Posterior vena cava (tissue), 2 donors: ENCODE measurements around the gene ARID3C. TPM values are rescaled to one million over a fixed set of nuclear protein-coding genes. Genes with fewer than 3 reads are reported as not detected.

Experiments
- DNase-seq: peaks from one replicate; pipeline ENCODE4 v3.0.0-alpha.2; 2020; ENCODE audit warnings: low spot score
- intact Hi-C, 2 donors: fragments of 100-400 bp; cut with DNase I; formaldehyde crosslinking; loops; one replicate each; pipeline versions ENCODE4 v1.14.1 to v1.14.2; 2022 to 2023
- total RNA-seq, 2 donors: library from RNA; stranded (reverse); fragmentation: NEBNext Ultra II Directional; extraction: Animal tissue kit (Norgen Biotek cat#: 25700); gene quantifications; one replicate each; pipeline ENCODE4 v1.2.1, GENCODE V29; 2021
- donor health status: DM: yes; HTN: yes; CAD: no.
- donor health status: DM: yes; HTN: yes; CAD: no.

Gene ARID3C
- total RNA-seq, 2 donors from 2014 or later = not detected

DNA sequence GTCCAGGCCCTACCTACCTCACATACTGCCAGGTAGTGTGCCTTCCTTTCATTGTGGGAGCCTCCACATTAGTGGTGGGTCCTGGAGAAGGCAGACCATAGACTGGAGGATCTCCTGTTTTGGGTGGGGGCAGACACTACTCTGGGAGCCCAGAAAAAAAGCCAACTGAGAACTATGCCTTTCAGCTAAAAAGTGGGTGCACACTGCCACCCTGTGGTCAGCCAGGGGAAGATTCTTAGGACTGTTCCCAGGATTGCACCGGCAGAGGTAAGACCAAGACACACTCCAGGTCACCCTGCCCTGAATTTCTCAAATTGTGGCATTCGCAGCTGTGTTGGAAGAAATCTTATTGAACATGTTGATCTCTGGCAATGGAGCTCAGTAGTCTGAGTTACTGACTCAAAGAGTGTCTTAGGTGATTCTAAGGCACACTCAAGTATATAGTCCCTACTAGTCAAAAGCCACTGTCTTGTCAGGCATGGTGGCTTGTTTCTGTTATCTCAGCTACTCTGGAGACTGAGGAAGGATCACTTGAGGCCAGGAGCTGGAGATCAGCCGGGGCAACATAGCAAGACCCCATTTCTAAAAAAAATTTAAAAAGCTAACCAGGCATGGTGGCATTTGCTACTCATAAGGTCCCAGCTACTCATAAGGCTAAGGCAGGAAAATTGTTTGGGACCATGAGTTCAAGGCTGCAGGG, 5.1 kb upstream of the ARID3C start:
- intact Hi-C loops = no loop called here

DNA sequence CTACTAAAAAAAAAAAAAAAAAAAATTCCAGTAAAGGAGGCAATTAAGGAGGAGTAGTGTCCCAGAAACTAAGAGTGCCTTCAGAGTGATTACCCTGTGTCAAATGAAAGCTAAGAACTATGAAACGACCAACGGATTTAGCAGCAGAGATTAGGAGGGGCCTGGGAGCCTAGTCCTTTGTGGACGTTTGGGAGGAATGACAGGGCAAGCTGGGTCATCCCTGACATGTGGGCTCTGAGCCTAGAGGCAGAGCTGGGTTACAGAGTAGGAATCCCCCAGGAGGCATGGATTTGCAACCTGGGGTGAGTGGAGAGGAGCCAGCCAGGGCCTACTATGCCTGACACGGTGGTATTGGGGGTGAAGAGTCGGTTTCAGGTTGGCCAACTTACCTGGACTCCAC, 4.3 kb upstream of the ARID3C start:
- no peak for DNase-seq
- intact Hi-C loops = no loop called here

More for the DNA sequence above, 5.1 kb upstream of the ARID3C start:
- DNase-seq = no peak

DNA sequence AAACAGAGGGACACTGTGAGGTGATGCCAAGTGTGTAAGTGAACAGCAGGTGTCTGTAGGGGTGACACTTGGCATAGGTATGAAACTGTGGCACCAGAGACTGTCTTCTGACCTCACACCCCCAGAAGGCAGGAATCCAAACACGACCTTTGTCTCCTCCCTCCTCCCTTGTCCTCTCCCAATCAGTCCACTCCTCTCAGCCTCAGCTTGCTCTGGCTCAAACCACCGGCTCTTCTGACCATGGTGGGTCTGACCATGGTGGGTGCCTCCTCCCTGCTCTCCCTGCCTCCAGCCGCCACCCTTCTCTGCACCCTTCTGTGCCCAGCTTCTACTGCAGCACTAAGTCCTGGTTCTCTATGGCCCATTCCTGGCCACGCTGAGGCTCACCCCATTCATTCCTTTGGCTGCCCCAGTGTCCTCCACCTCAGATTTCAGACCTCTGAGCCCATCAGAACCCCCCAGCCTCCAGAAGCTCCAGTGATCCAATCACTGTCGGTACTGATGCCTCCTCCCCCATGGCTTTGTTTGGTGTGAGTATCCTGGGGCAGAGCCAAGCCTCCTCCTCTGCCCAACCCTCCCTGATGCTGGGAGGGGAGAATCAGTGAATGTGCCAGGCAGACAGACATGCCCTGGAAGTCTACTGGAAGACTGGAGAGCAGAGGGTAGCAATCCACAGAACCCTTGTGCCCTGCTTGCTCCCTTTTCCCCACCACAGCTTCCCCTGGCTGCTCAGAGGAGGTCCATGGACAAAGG, 1.7 kb upstream of the ARID3C start:
- DNase-seq = no peak
- intact Hi-C loops = no loop called here

DNA sequence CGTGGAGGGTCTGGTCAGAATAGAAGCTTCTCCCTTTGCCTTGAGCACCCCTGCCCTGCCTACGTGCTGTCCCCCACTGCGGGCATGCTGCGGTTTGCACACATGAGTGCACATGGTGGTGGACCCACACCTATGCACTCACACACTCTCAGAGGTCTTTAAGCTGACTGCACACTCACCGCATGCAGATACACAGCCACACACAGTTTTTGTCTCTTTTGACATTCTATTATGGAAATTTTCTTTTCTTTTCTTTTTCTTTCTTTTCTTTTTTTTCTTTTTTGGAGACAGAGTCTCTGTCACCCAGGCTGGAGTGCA, 584 bp upstream of the ARID3C start:
- intact Hi-C loops = loop anchor here in 1 of 2 donors (5.0 kb wide), 1 partner anchor 1367 kb away; the partner anchor contains the start of gene BAG1
- no peak for DNase-seq

DNA sequence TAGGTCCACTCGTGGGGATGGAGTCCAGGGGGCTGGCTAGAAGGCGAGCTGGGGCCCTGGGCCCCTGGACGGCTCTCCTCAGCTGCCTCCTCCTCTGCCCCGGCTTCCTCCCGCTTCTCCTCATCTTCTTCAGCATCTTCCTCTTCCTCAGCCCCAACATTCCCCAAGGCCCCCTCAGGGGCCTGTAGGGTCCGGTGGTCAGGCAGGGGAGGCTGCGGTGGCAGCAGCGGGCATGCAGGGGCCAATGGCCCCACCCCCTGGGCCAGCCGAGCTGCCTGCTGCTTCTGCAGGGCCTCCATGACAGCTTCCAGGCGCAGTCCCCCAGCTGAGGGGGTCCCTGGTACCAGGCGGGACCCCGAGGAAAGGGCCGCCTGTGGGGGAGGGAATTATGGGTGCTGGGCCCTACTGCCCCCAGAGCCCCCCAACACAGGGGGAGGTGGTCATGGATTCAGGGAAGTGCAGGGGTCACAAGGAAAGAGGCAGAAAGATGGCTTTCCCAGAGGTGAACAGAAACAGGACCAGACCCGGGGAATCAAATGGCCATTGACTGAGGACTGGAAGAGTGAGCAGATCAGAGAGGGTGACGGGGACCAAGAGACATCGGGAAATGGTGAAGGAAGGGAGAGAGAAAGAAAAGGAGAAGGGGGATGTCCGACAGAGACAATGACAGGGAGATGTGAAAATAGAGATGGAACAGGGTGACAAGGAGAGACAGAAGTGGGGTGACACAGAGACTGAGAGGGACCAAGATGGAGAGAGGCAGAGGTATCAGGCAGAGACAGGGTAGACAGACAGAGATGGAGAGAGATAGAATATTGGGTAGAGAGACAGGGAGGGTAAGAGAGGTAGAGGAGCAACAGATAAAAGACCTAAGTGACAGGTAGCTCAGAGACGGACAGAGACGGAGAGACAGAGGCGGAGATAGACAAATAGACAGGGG, 880 bp downstream of the ARID3C start:
- intact Hi-C loops = loop anchor here in 1 of 2 donors (5.0 kb wide), 1 partner anchor 1366 kb away; the partner anchor contains the start of gene BAG1

DNA sequence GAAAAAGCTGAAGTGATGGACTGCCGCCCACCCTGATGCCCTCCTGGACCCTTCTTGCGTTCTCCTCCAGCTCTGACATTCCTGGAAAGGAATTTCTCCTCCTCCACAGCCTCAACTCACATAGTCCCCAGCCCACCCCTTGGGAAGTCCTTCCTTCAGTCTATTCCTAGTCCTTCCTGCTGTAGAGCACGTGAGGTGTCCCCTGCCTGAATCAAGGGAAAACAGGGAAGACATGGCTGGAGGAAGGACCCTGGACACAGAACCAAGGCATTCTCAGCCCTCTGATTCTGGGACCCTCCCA, 3.7 kb downstream of the ARID3C start:
- intact Hi-C loops = loop anchor here in 1 of 2 donors (5.0 kb wide), 1 partner anchor 1363 kb away; the partner anchor contains the start of gene BAG1
- no peak for DNase-seq

More for the DNA sequence above, 880 bp downstream of the ARID3C start:
- no peak for DNase-seq

DNA sequence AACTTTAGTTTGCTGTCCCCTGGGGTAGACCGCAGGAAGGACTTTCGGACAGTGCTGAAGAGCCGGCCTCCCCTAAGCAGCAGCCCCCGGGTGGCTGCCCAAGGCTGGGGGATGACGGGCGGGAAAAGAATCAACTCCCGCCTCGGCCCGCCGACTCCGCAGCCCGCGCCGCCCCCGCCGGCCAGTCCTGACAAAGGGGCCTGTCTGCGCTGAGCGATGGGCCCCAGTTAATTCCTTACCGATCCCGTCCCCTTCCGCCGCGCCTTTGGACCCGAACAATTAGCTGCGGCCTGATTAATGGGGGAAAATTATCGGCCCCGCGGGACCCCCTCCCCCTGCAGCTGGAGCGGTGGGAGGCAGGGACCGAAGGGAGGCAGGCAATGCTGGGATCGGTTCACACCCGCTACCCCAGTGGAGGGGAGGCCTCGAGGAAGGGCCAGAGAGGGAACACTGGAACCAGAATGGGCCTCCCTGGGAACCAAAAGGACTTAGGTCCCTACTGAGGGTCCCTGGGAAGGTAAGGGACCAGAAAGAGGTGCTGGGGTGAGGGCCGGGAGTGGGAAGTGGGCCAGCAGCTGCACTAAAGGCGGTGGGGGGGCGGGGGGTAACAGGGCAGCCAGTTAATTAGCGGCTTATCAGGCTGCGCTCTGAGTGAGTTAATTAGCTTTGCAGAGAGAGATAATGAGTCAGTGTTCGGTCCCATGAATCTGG, 4.2 kb downstream of the ARID3C start:
- intact Hi-C loops = loop anchor here in 1 of 2 donors (5.0 kb wide), 1 partner anchor 1362 kb away; the partner anchor contains the start of gene BAG1
- DNase-seq = no peak

DNA sequence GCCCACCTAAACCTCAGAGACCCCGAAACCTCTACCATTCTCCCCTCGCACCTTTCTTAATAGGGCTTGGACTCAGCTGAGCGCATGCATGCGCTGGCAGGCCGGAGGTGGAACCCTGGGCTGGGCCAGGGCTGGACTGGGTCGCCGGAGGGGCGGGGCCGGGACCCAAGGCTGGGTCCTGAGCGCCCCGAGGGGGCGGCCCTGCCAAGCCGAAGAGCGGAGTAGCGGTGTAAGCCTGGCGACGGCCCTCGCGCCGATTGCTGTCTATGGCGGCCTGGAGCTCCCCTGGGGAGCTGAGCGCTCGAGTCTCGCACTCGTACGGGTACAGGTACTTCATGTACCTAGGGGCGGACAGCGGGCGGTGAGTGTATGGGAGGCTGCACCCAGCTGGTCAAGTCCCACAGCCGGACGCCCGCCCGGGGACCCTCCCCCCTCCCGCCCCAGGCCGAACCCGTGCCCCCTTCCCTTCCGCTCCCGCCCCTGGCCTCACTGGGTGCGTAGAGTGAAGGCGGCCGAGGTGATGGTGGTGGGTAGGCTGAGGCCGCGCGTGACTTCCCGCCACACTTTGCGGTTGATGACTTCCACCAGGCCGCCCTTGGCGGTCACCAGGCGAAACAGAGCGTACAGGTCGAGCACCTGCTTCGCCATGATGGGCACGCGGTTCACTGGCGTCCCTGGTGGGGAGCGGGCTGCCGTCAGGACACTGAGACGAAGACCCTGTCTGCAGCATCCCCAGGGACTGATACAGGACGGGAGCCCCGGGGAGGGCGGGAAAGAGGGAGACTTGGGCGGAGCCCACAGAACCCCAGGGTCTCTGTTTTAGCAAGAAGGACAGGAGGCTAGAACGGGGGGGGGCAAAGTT, 5.3 kb downstream of the ARID3C start:
- DNase-seq = no peak
- intact Hi-C loops = no loop called here

DNA sequence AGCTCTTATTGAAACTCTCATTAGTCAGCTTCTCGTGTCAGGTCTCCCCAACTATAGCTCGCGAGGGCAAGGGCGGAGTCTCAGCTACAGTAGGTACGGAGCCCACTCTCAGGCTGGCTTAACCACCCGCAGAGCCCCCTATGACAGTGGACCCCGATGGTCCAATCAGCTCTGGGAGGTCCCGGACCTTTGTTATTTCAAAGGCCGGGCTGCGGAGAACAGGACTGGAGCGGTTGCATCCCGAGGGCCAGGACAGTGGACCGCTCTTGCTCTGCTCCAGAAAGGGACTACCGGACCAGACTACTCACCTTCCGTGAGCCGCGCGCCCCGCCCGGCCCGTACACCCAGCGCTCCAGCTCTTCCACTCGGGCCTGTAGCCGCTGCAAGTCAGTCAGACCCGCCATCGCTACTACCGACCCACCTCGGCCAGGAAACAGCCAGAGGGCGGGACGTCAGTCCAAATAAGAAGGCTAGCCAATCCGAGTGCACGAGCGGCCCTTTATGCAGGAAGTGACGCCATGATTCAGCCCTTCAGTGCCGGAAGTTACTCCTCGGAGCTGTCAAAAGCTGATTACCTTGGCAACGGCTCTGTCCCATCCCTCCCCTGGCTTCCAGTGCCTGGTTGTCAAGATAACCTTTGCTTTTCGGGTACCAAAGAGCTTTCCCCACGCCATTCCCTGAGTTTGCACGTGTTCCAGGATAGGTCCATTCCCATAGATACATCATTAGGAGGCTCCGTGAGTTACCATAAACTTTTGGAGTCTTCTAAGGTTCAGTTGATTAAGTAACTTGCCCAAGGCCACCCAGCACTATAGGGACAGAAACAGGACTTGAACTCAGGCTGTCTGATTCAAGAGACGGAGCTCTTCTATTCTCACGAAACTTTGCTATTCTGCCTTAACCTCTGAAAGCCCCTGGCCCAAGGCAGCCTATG, 8.5 kb downstream of the ARID3C start, which contains the start of gene DCTN3:
TSS of gene DCTN3 (minus strand) at position 435 of the 934 bp plus-strand sequence. CDS start at position 404, 31 bp downstream.
- intact Hi-C loops = no loop called here
- DNase-seq = peak; percentile 97

DNA sequence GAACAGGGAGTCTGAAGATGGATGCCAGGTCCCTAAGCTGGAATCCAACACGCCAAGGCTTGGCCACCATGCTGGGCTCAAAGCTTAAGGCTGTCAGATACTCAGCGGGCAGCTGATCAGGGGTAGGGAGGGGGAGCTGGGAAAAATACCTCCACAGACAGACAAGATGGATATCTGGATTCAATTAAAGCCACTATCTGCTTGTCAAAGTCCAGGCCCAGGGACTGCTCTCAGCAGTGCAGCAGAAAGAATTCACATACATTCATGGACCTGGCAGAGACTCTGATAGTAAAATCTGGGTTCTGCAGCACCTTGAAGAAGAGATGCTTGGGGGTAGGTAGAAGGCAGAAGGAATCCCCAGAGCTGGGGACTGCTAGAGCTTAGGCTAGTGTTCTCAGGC, 13.7 kb downstream of the ARID3C start:
- DNase-seq = no peak
- intact Hi-C loops = no loop called here

DNA sequence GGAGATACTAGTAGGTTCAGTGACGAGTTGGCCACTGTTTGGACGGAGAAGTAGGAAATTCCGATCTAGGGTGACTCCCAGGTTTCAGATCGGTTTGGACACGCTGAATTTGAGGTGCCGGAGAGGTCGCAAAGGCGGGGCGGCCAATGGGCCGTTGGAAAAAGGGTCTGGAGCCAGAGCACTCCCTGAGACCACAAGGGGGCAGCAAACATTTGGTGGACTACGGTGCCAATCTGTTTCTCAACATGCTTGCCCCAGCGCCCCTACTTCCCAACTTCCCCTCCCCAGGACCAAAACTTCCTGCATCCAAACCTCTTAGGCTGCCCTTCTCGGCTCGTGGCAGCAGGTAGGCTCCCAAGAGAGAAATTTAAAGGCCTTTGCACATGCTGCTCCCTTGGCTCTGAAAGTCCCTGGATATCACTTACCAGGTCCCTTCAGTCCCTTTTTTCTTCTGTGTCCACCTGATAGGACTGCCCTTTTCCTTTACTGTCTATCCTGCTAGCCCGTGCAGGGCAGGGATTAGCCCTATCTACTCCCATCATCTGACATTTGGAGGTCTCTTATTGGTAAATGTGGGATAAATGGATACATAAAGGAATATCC, 16.0 kb downstream of the ARID3C start:
- intact Hi-C loops = loop anchor here in 1 of 2 donors (5.0 kb wide), 1 partner anchor 276 kb away; no protein-coding TSS in a partner anchor

DNA sequence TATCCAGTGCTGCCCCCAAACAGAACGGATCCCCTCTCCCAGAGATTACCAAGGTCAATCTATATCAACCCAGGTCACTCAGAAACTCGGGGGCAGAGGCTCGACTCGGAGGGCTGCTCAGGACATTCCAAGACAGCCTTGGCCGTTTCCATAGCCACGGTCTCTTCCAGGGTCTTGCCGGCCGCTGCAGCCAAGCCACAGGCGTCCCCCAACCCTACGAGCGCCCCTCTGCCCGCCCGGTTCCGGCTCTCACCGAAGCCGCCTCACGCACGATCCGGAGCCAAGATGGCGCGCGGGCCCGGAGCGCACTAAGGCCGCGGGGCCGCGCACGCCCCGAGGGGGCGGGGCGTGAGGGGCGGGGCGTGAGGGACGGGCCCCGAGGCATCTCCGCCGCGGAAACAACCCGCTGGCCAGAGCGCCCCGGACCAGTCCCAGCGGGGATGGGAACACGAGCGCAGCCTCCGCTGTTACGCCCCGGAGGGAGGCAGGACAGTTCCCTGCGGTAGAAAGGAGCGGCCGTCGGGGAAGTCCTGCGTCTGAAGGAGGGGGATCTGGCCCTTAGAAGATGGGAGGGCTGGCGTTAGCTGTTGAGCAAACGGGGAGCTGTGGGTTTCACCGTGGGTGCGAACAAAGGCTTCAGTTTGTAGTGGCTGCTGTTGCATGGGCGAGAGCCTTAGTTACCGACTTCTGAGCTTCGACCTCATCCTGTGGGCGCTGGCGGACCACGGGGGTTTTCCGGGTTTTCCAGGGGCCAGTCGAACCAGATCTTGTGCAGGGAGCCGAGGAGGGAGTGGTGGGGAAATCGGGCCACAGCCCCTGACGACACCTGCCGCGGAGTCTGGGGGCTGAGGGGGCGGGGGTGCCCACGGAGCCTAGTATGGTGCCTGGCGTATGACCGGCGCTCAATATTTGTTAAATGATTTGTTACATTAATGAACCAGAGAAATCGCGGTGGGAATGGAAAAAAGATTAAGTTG, 16.8 kb downstream of the ARID3C start, which contains the start of gene RPP25L:
TSS of gene RPP25L (minus strand) at position 287 of the 977 bp plus-strand sequence. CDS start 801 bp downstream, outside the sequence.
- DNase-seq = peak; percentile 95
- intact Hi-C loops = loop anchor here in 1 of 2 donors (5.0 kb wide), 1 partner anchor 275 kb away; no protein-coding TSS in a partner anchor

More for the DNA sequence above, 16.0 kb downstream of the ARID3C start:
- DNase-seq = peak; percentile 91

DNA sequence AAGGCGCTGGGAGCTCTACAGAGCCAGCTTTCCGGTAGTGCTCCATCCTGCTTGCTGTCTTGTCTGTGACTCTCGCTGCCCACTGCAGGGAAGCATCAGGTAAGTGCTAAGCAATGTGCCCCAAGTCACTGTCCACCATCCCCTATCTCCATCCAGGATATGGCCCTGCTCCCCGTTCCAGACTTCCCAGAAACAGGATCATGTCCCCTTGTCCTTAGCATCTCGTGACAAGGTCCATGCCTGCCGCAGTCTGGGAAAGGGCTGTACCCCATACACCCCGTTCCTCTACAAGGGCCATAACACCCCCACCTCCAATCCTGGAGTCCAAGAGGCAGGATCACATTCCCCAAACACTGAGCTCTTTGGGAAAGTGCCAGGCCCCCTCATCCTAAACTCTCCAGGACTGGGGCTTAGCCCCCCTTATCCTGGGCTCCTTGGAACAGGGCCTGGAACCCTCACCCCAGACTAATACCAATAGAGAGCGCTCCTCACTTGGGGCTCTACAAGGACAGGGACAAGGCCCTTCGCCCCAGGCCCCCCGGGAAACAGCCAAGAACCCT, 17.5 kb downstream of the ARID3C start:
- no peak for DNase-seq
- intact Hi-C loops = loop anchor here in 1 of 2 donors (5.0 kb wide), 1 partner anchor 274 kb away; no protein-coding TSS in a partner anchor

DNA sequence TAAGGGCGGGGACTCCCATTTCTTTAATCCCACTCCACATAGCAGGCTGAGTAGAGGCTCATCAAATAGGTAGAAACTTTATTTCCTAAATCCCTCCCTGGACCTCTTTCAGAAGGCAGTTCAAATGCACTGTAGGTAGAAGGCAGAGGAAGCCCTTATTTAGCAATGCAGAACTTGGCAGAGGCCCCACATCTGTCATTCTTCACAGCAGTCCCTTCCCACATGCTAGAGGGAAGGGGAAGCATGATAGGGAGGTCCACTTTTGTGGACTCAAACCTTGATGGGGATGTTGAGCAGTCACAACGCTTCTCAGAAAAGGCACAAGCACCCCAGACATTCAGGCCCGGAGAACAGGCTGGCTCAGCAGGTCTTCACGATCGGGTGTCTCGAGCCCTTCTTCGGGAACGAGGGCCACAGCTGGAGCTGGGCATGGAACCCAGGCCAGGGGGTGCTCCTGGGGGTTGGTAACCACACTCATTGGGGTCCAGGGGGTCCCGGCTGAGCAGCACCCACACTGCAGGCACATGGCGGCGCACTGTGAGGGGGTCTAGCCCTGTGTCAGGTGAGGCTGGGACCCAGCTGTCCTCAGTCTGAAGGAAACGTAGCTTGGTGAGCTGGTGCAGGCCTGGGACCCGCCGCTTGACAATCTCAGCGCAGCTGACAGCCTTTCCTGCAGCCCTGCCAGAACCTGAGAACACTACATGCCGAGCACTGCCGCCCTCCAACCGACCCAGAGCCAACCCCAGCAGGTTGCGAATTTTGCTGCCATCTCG, 18.2 kb downstream of the ARID3C start:
- DNase-seq = no peak
- intact Hi-C loops = loop anchor here in 1 of 2 donors (5.0 kb wide), 1 partner anchor 273 kb away; no protein-coding TSS in a partner anchor
